Muscle of leg (tissue), 11 donors: ENCODE results near the gene GREM1. TPM values are rescaled to one million over a fixed set of nuclear protein-coding genes. Genes with fewer than 3 reads are reported as not detected.

Source experiments
- DNase-seq: peaks from one replicate; pipeline ENCODE4 v3.0.0; 2013
- H3K27ac ChIP-seq: one replicate; pipeline ENCODE4 v1.5.1; 2013; ENCODE audit warnings: mild to moderate bottlenecking, low read length, control low read depth
- H3K27me3 ChIP-seq: one replicate; pipeline ENCODE4 v1.6.1; 2013; ENCODE audit warnings: low read length; ENCODE audit not compliant: control insufficient read depth, insufficient read depth
- H3K36me3 ChIP-seq: one replicate; pipeline ENCODE4 v1.6.1; 2013; ENCODE audit warnings: low read length; ENCODE audit not compliant: control insufficient read depth, insufficient read depth
- H3K4me1 ChIP-seq: one replicate; pipeline ENCODE4 v1.6.1; 2013; ENCODE audit warnings: low read length; ENCODE audit not compliant: control insufficient read depth, insufficient read depth
- H3K4me3 ChIP-seq: one replicate; pipeline ENCODE4 v1.5.1; 2013; ENCODE audit warnings: low read length, control low read depth
- H3K9me3 ChIP-seq: replicated peaks from 2 replicates; pipeline ENCODE4 v1.6.1; 2013; ENCODE audit warnings: low read depth, low read length; ENCODE audit not compliant: control insufficient read depth
- WGBS: methylation state at CpG from one replicate; pipeline ENCODE4 v1.1.5; 2013; ENCODE audit warnings: missing lambda C conversion rate; ENCODE audit not compliant: insufficient coverage; 5-methylcytosine and 5-hydroxymethylcytosine counted together
- polyA plus RNA-seq, 8 donors: library from polyadenylated mRNA; unstranded; fragments of 120-200 nt; gene quantifications; one replicate each; pipeline versions ENCODE4 v1.2.1 to v1.2.3, GENCODE V29; 2013; ENCODE audit warnings: inconsistent platforms in 1 of 8, low replicate concordance in 1 of 8; ENCODE audit not compliant: insufficient read length in 8 of 8, insufficient read depth in 1 of 8
- total RNA-seq: library from RNA; stranded (reverse); fragments of 120-200 nt; gene quantifications from one replicate; pipeline ENCODE4 v1.2.4, GENCODE V29; 2013

The GREM1 gene
- total and polyA plus RNA-seq, 9 donors, result 0.98 to 5.5 (median 3.8) TPM

DNA sequence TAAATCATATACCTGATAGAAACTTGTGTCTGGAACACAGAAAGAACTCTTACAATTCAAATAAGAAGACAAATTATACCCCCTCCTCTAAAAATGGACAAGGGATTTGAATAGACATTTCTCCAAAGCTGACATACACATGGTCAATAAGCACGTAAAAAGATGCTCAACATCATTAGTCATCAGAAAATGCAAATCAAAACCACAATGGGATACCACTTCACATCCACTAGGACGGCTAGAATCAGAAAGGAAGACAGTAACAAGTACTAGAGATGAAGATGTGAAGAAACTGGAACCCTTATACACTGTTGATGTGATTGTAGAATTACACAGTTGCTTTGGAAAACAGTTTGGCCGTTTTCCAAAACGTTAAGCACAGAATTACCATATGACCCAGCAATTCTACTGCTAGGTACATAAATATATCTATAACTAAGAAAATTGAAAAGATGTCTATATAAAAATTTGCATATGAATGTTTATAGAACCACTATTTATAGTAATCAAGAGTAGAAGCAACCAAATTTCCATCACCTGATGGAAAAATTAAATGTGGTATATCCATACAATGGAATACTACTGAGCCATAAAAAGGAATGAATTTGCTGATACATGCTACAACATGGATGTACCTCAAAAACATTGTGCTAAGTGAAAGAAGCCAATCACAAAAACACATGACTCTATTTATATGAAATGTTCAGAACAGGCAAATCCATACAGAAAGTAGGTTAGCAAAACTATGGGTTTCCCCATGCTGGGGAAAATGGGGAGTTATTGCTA, 60.8 kb downstream of the GREM1 start:
- H3K9me3 ChIP-seq, result no peaks in the 10 kb centered on the region
- no peaks in the 10 kb centered on the region for H3K36me3 ChIP-seq
- no CpG with 5 or more reads among the region's 4 CpGs for WGBS
- no peak for DNase-seq
- H3K27me3 ChIP-seq, result no peaks in the 10 kb centered on the region
- no peak overlapping the region for H3K4me3 ChIP-seq
- no peak overlapping the region for H3K27ac ChIP-seq
- no peaks in the 10 kb centered on the region for H3K4me1 ChIP-seq

DNA sequence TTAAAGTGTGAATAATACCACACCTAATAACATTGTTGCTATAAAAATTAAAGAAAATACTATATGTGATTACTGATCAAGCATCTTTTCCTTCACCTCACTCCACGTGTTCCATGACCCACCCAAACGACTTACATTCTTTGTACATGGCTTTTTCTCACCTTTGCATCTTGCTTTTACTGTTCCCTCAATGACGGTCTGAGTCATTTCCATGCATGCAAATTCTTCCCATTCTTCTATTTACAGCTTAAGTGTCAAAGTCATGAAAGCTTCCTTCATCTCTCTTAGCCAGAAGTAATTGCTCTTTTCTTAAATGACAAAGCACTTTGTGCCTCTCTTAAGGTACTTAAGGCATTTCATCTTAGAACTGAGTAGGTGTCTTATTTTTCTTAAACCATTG, 64.0 kb downstream of the GREM1 start:
- H3K27me3 ChIP-seq, result no peaks in the 10 kb centered on the region
- H3K36me3 ChIP-seq, result no peaks in the 10 kb centered on the region
- H3K27ac ChIP-seq, result no peak overlapping the region
- no peak for DNase-seq
- H3K9me3 ChIP-seq, result no peaks in the 10 kb centered on the region
- H3K4me3 ChIP-seq, result no peak overlapping the region
- H3K4me1 ChIP-seq, result no peaks in the 10 kb centered on the region
- WGBS, result 79% methylated on average over 3 of the region's 3 CpGs

GRCh38 chr15:32784581-32784980, 66.8 kb downstream of the GREM1 start:
- DNase-seq, result no peak
- no peaks in the 10 kb centered on the region for H3K4me1 ChIP-seq
- H3K27me3 ChIP-seq, result no peaks in the 10 kb centered on the region
- H3K27ac ChIP-seq, result no peak overlapping the region
- H3K9me3 ChIP-seq, result no peaks in the 10 kb centered on the region
- no peaks in the 10 kb centered on the region for H3K36me3 ChIP-seq
- no peak overlapping the region for H3K4me3 ChIP-seq

- no peak overlapping the region for H3K4me3 ChIP-seq
- H3K9me3 ChIP-seq, result no peaks in the 10 kb centered on the region
- no peaks in the 10 kb centered on the region for H3K4me1 ChIP-seq
- no peak overlapping the region for H3K27ac ChIP-seq
- WGBS, result 91% methylated on average over 4 of the region's 7 CpGs
- no peaks in the 10 kb centered on the region for H3K27me3 ChIP-seq
- DNase-seq, result no peak
- no peaks in the 10 kb centered on the region for H3K36me3 ChIP-seq
Measured at GRCh38 chr15:32786906-32787305, 69.1 kb downstream of the GREM1 start.

GRCh38 chr15:32787949-32788348, 70.1 kb downstream of the GREM1 start:
- Histone ChIP-seq H3K9me3 (no peaks in the 10 kb centered on the region), H3K36me3 (no peaks in the 10 kb centered on the region), H3K4me3 (no peak overlapping the region), H3K27me3 (no peaks in the 10 kb centered on the region), H3K27ac (no peak overlapping the region), H3K4me1 (no peaks in the 10 kb centered on the region)
- 100% methylated on average over 1 of the region's 5 CpGs for WGBS
- DNase-seq, result no peak

DNA sequence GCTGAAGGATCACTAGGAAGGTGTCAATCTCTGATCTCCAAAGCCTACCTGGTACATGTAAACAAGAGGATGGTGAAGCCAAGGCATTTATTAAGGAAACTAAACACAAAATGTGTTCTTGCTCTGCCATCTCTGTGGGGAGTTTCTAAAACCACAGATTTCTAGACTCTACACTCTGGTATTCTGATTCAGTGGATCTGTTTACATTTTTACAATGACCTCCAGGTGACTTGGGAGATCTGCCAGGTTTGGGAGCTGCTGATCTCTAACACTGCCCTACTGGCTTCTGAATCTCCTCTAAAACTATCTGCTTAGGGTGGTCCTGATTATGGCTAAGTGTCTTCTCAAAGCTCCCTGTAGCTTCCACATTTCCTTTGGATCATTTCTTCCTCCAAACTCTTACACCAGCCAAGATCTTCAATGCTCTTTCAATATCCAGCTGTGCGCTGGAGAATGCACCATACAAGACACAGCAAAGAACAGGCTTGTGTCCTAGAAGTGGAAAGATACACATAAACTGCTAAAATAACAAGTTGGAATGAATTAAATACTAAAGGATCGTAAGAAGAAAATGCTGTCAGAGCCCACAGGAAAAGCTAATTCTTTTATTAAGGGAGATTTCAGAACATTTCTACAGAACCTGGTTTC, 72.7 kb downstream of the GREM1 start:
- H3K9me3 ChIP-seq, result no peaks in the 10 kb centered on the region
- no peak overlapping the region for H3K27ac ChIP-seq
- no peaks in the 10 kb centered on the region for H3K27me3 ChIP-seq
- H3K36me3 ChIP-seq, result no peaks in the 10 kb centered on the region
- H3K4me3 ChIP-seq, result no peak overlapping the region
- WGBS, result no CpG with 5 or more reads among the region's 2 CpGs
- DNase-seq, result peak; percentile 15
- H3K4me1 ChIP-seq, result no peaks in the 10 kb centered on the region

GRCh38 chr15:32792436-32792835, 74.6 kb downstream of the GREM1 start:
- no peak overlapping the region for H3K4me3 ChIP-seq
- H3K27me3 ChIP-seq, result no peaks in the 10 kb centered on the region
- H3K9me3 ChIP-seq, result no peaks in the 10 kb centered on the region
- DNase-seq, result no peak
- no peaks in the 10 kb centered on the region for H3K4me1 ChIP-seq
- no peak overlapping the region for H3K27ac ChIP-seq
- no peaks in the 10 kb centered on the region for H3K36me3 ChIP-seq
- WGBS, result no CpG with 5 or more reads among the region's 2 CpGs

Other genes starting within 250 kb of the GREM1 start
- gene GOLGA8N, start 124.5 kb upstream of the GREM1 start, total RNA-seq, result 9.2 TPM
- gene GOLGA8N, start 124.5 kb upstream of the GREM1 start, polyA plus RNA-seq, result 10 to 100 TPM; 10.5 to 31.8 (median 17.7) TPM
- gene ARHGAP11A, start 102.5 kb upstream of the GREM1 start, total RNA-seq, result 10.7 TPM
- gene ARHGAP11A, start 102.5 kb upstream of the GREM1 start, polyA plus RNA-seq, result 10 to 100 TPM; 10.6 to 28.7 (median 18.1) TPM
- gene SCG5, start 76.3 kb upstream of the GREM1 start, total RNA-seq, result 20.0 TPM
- 10 to 100 TPM in 7 of 8 donors, 1 to 10 TPM in 1; 8.0 to 25.9 (median 12.6) TPM for gene SCG5, start 76.3 kb upstream of the GREM1 start, polyA plus RNA-seq